HG02852 (cell line): Measurements from ENCODE around the gene PCK1.

Source experiments
- ATAC-seq: cut with Tn5 transposase; IDR thresholded peaks from one replicate; pipeline ENCODE4 v1.9.1; 2021; ENCODE audit warnings: mild to moderate bottlenecking, moderate library complexity; ENCODE audit not compliant: unreplicated experiment

The PCK1 gene

GRCh38 chr20:57600320-57601210 lies 39.7 kb downstream of the PCK1 start:
- ATAC-seq, result no peak

GRCh38 chr20:57601211-57601570 lies 40.3 kb downstream of the PCK1 start:
- no peak for ATAC-seq

DNA sequence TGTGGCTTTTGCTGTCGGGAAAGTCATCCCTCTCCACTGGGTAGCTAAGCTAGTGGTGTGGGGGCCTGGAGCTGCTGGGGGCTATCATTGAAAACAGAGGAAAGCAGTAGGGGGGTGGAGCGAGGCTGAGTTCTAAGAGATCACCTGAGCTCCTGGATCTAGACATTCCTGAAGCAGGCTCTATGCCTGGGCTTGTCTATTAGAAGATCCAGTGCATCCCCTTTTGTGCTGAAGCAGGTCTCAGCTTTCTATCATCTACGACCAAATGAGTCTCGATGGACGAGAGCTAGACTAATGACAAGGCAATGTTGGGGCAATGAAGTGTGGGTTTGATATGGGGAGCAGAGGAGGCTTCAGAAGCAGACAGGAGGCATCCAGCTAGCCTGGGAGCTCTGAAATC lies 40.8 kb downstream of the PCK1 start:
- ATAC-seq, result no peak

GRCh38 chr20:57603120-57603519 lies 42.2 kb downstream of the PCK1 start:
- ATAC-seq, result no peak

GRCh38 chr20:57605045-57605444 lies 44.1 kb downstream of the PCK1 start:
- ATAC-seq, result no peak

DNA sequence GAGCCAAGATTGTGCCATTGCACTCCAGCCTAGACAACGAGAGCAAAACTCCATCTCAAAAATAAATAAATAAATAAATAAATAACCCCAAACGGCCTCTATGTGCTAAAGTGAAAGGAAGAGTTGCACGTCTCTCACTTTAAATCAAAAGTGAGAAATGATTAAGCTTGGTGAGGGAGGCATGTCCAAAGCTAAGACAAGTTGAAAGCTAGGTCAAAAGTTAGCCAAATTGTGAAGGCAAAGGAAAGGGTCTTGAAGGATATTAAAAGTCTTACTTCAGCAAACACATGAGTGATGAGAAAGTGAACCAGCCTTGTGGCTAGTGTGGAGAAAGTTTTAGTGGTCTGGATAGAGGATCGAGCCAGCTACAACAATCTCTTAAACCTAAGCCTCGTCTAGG lies 45.0 kb downstream of the PCK1 start:
- no peak for ATAC-seq

GRCh38 chr20:57608516-57608915 lies 47.6 kb downstream of the PCK1 start:
- ATAC-seq, result no peak

DNA sequence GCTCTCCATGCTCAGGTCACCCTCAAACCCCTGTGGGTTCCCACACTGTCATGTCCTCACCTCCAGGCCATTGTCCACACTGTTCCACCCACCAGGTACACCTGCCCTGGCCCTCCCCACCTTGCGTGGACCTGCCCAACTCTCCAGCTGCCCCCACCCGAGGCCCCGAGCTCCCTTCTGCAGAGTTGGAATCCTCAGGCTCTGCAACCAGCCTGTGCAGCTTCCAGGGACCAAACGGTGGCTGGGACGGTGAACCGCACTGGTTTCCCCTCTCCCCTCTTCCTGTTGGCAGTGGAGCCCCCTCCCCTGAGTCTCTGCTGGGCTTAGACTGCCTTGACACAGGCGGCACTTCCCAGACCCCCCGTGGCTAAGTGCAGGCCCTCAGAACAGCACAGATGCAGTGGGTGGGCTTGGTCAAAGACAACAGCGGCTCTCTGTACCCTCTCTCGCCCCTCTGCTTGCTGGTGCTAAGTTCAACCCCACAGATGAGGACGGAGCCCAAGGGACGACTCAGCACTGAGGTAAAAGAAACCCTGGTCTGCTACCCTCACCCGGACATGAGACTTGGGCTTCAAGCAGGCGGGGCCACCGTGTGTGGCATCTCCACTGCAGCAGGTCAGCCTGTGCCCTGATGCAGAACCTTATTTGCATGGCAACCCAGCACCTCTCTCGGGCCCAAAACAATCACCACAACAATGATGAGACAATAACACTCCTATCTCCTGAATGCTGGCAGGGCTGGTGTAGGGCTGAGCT lies 48.4 kb downstream of the PCK1 start:
- ATAC-seq, result no peak

GRCh38 chr20:57609842-57610167 lies 48.9 kb downstream of the PCK1 start:
- ATAC-seq, result no peak

GRCh38 chr20:57610261-57610952 lies 49.5 kb downstream of the PCK1 start:
- no peak for ATAC-seq

DNA sequence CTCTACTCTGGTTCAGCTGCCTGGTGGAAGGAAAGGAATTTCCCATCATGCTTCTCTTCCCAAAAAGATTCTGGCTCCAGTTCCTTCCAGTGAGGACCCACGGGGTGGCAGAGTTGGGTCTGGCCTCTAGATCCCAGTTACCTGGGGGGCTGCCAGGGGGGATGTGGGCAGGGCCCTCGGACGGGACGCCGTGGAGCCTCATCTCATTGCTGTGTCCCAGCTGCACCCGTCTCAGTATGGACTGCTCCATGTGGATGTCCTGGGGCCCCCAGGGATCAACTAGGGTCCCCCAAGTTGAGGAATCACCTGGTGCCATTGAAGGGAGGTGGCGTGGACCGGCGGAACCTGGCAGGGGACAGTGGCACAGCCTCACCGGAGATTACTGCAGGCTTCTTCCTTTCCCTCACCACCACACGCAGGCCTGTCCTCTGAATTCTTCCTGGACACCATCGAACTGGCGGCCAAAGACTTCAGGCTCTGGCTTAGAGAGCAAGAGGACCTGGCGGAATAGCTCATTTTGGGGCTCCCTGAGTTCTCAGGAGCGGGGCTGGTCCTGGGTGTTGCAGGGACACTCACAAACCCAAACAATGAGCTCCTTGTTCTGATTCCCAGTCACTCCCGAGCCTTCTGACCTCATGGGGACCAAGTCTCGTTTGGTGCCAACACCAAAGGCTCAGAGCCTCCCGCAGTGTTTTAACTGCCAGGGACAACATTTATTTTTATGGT lies 50.8 kb downstream of the PCK1 start:
- ATAC-seq, result no peak

- no peak for ATAC-seq
Measured at GRCh38 chr20:57612436-57612835, 51.5 kb downstream of the PCK1 start.

- ATAC-seq, result no peak
Measured at GRCh38 chr20:57612916-57613315, 52.0 kb downstream of the PCK1 start.

DNA sequence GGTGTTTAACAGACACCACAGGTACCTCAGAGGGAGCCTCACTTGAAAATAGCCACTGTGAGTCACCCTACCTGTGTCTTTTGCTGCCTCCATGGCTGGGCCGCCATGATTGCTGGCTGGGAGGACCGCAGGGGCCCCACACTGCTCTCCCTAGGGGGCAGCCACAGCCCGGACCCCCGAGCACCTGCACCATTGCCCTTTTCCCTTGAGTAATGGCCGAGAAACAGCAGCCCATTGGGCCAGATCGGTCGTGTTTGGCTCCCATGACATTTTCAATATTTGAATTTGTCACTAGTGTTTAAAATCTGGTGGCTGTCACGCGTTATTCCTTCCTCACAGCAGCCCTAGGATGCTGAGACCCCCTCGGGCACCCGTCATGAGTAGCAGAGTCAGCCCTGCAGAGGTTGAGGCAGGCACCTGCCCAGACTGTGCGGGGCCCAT lies 52.6 kb downstream of the PCK1 start:
- ATAC-seq, result no peak

DNA sequence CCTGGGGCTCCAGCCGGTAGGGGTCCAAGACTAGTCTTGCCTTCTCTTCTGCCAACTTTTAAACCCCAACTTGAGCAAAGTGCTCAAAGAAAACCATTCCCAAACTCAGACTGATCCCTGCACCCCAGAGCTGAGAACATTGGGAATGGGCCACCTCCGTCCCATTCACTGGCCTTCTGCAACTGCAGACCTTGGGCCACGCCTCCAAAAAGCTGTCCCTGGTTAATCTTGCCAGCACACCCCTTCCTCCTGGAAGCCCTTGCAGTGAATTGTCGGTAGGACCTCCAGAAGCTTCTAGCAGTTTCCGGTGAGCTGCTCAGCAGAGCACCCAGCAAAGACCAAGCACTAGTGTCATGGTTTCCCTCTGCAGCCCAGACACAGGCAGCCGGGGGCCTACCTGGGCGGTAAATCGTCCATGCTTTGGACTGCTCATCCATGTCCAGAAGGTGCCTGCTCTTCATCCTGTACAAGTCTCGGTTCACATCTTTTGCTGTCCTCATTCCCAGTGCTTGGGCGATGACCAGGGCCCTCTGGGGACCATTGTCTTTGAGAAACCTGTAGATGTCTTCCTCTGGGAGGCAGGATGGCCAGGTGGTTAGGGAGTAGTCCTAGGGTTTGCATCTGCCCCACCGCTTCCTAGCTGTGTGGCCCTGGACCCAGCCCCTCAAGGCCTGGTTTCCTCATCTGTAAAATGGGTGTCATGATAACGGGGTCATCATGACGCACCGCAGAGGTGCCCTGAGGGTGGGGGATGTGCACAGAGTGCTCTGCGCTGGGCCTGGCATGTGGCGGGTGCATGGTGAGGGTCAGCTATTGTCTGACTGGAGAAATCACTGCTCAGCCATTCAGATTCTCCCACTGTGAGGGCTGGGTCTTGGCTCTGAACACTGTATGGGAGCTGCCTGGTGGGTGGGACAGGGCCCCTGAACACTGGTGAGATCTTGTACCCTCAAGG lies 53.9 kb downstream of the PCK1 start:
- no peak for ATAC-seq

GRCh38 chr20:57615445-57615811 lies 54.5 kb downstream of the PCK1 start:
- no peak for ATAC-seq

- no peak for ATAC-seq
Measured at GRCh38 chr20:57616143-57616951, 55.4 kb downstream of the PCK1 start.

DNA sequence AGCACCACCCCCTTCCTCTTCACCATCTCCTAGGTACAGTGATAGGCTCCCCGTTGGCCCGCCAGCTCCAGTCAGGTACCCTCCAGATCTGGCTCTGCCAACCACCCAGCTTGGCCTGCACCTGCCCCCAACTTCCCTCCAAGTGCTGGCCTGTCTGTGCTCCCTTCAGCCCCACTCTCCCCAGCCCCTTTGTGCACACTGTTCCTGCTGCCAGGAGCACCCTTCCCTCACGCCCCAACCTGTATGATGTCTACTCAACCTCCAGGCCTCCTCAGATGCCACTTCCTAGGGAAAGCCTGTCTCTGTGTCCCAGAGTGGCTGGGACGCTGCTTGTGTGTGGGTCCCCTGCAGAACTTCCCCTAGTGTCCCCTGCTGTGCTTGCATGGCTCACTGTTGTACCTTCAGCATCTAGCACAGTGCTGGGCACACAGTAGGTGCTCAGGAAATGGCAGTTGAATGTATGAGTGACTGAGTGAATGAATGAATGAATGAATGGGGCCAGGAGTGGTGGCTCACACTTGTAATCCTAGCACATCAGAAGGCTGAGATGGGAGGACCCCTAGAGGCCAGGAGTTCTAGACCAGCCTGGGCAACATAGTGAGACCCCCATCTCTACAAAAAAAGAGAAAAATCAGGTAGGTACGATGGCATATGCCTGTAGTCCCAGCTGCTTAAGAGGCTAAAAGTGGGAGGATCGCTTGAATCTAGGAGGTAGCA lies 56.3 kb downstream of the PCK1 start:
- no peak for ATAC-seq
